ENCODE measurements around the gene CIAO2B.

DNA sequence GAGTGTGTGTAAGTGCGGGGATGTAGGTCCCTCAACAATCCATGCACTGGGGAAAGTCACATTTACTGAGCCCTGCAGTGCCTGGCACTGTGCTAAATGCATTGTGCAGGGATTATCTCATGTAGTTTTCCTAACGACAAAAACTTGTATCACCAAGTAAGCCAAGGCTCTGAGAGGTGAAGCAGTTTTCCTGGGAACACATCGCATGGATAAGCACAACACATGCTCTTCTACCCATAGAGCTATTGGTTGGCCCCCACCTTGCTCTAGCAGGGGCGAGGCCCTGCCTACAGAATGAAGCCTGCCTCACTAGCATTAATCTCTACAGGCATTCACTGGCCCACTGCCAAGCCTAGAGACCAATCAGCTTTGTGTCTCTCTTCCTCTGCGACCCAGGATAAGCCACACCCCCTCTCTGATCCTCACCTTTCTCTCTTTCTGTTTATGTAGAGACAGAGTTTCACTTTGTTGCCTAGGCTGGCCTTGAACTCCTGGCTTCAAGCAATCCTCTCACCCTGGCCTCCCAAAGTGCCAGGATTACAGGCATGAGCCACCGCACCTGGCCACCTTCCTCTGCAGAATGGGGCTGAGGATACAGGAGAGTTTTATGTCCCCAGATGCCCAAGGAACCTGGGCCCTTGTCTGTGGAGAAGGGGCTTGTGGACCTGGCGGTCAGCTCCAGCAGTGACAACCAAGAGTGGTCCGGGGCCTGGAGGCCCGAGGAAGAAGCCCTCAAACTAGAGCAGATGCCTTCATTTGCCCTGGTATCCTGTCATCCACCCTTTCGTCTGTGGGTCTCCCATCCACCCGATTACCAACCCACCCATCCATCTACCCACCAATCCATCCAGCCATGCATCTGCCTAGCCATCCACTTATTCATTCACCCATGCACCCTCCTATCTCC is 28.3 kb downstream of the CIAO2B start:
- TF ChIP-seq CTCF (IDR thresholded peaks at IDR 0.05; ENCODE audit: insufficient read depth, low read length) = no peak
- no peak for TF ChIP-seq POLR2AphosphoS5 (IDR thresholded peaks at IDR 0.05; ENCODE audit: low read depth)
- TF ChIP-seq, protein P1, sequence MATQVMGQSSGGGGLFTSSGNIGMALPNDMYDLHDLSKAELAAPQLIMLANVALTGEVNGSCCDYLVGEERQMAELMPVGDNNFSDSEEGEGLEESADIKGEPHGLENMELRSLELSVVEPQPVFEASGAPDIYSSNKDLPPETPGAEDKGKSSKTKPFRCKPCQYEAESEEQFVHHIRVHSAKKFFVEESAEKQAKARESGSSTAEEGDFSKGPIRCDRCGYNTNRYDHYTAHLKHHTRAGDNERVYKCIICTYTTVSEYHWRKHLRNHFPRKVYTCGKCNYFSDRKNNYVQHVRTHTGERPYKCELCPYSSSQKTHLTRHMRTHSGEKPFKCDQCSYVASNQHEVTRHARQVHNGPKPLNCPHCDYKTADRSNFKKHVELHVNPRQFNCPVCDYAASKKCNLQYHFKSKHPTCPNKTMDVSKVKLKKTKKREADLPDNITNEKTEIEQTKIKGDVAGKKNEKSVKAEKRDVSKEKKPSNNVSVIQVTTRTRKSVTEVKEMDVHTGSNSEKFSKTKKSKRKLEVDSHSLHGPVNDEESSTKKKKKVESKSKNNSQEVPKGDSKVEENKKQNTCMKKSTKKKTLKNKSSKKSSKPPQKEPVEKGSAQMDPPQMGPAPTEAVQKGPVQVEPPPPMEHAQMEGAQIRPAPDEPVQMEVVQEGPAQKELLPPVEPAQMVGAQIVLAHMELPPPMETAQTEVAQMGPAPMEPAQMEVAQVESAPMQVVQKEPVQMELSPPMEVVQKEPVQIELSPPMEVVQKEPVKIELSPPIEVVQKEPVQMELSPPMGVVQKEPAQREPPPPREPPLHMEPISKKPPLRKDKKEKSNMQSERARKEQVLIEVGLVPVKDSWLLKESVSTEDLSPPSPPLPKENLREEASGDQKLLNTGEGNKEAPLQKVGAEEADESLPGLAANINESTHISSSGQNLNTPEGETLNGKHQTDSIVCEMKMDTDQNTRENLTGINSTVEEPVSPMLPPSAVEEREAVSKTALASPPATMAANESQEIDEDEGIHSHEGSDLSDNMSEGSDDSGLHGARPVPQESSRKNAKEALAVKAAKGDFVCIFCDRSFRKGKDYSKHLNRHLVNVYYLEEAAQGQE (IDR thresholded peaks at IDR 0.05; ENCODE audit: insufficient replicate concordance, low read depth) = no peak
